ENCODE measurements around the gene PRDX5. TPM values are rescaled to one million over a fixed set of nuclear protein-coding genes. Genes with fewer than 3 reads are reported as not detected.

The PRDX5 gene
- polyA plus RNA-seq, 2 donors: 442 to 808 TPM

DNA sequence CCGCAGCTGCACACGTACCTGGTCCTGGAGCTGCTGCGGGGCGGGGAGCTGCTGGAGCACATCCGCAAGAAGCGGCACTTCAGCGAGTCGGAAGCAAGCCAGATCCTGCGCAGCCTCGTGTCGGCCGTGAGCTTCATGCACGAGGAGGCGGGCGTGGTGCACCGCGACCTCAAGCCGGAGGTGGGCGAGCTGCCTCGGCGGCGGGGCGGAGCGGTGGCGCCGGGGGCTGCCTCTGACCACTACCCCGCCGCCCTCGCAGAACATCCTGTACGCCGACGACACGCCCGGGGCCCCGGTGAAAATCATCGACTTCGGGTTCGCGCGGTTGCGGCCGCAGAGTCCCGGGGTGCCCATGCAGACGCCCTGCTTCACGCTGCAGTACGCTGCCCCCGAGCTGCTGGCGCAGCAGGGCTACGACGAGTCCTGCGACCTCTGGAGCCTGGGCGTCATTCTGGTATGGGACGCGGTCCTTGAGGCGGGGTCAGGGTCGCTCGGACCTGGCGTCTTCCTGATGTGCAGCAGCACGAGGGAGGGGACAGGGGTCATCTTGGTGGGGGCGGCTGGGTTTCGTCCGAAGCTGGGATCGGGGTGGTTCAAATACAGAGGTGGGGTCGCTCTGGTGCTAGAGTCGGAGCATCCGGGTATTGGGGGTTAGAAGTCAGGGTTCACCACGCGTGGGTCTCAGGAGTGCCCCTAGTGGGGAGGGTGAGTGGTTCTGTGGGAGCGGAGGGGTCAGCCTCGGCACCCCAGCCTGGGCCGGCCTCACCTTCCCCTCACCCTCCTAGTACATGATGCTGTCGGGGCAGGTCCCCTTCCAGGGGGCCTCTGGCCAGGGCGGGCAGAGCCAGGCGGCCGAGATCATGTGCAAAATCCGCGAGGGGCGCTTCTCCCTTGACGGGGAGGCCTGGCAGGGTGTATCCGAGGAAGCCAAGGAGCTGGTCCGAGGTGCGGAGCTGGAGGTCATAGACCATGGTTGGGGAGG is 51.8 kb downstream of the PRDX5 start:
- H3K36me3 ChIP-seq (ENCODE audit: control insufficient read depth in 2 of 2, insufficient read depth in 2 of 2, low read length in 1 of 2): peaks cover 6 to 27% of the 10 kb centered on the region in 2 donors
- 90 to 93% methylated on average over 82 of the region's 82 CpGs for WGBS, 2 donors
- H3K9me3 ChIP-seq (ENCODE audit: control insufficient read depth in 2 of 2, insufficient read depth in 1 of 2, low read depth in 1 of 2, low read length in 1 of 2): no peaks in the 10 kb centered on the region
- H3K27me3 ChIP-seq (ENCODE audit: control insufficient read depth in 1 of 2, insufficient read depth in 2 of 2, low read length in 2 of 2): no peaks in the 10 kb centered on the region
- H3K4me3 ChIP-seq (ENCODE audit: low read depth in 1 of 2, low read length in 2 of 2): no peak overlapping the region
- no peak overlapping the region for H3K27ac ChIP-seq (ENCODE audit: low read depth in 2 of 2, low read length in 1 of 2)
- no peaks in the 10 kb centered on the region for H3K4me1 ChIP-seq (ENCODE audit: control insufficient read depth in 2 of 2, insufficient read depth in 2 of 2, low read length in 1 of 2)

DNA sequence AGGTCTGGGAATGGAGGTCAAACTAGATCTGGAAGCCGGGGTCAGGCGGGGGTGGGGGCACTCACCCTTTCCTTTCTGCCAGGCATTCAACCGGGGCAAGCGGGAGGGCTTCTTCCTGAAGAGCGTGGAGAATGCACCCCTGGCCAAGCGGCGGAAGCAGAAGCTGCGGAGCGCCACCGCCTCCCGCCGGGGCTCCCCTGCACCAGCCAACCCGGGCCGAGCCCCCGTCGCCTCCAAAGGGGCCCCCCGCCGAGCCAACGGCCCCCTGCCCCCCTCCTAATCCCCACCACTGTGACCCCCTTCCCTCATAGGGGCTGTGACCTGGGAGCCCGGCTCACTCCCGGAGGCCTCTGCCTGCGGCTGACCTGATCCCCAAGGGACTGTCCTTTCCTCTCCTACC is 53.3 kb downstream of the PRDX5 start:
- H3K27ac ChIP-seq (ENCODE audit: low read depth in 2 of 2, low read length in 1 of 2): no peak overlapping the region
- no peaks in the 10 kb centered on the region for H3K4me1 ChIP-seq (ENCODE audit: control insufficient read depth in 2 of 2, insufficient read depth in 2 of 2, low read length in 1 of 2)
- WGBS, 2 donors: 88 to 92% methylated on average over 19 to 22 of the region's 22 CpGs
- H3K36me3 ChIP-seq (ENCODE audit: control insufficient read depth in 2 of 2, insufficient read depth in 2 of 2, low read length in 1 of 2): peaks cover 0 to 27% of the 10 kb centered on the region in 2 donors
- H3K27me3 ChIP-seq (ENCODE audit: control insufficient read depth in 1 of 2, insufficient read depth in 2 of 2, low read length in 2 of 2): no peaks in the 10 kb centered on the region
- H3K4me3 ChIP-seq (ENCODE audit: low read depth in 1 of 2, low read length in 2 of 2): no peak overlapping the region
- H3K9me3 ChIP-seq (ENCODE audit: control insufficient read depth in 2 of 2, insufficient read depth in 1 of 2, low read depth in 1 of 2, low read length in 1 of 2): no peaks in the 10 kb centered on the region

Other genes starting within 250 kb of the PRDX5 start
- gene MACROD1, start 152.0 kb upstream of the PRDX5 start, polyA plus RNA-seq: 10 to 100 TPM; 25.6 to 75.6 TPM
- 10 to 100 TPM; 60.0 to 69.4 TPM for gene STIP1, start 131.9 kb upstream of the PRDX5 start, polyA plus RNA-seq
- gene FERMT3, start 111.4 kb upstream of the PRDX5 start, polyA plus RNA-seq: 1 to 10 TPM; 4.4 to 5.8 TPM
- gene TRPT1, start 91.9 kb upstream of the PRDX5 start, polyA plus RNA-seq: 10 to 100 TPM; 44.9 to 61.1 TPM
- 10 to 100 TPM; 49.5 to 55.1 TPM for gene NUDT22, start 91.8 kb upstream of the PRDX5 start, polyA plus RNA-seq
- gene DNAJC4, start 87.6 kb upstream of the PRDX5 start, polyA plus RNA-seq: 10 to 100 TPM; 31.2 to 53.7 TPM
- gene VEGFB, start 83.5 kb upstream of the PRDX5 start, polyA plus RNA-seq: 10 to 100 TPM; 34.6 to 48.1 TPM
- 100 to 1,000 TPM; 119 to 202 TPM for gene FKBP2, start 77.0 kb upstream of the PRDX5 start, polyA plus RNA-seq
- 100 to 1,000 TPM; 211 to 349 TPM for gene PPP1R14B, start 71.2 kb upstream of the PRDX5 start, polyA plus RNA-seq
- gene PLCB3, start 66.6 kb upstream of the PRDX5 start, polyA plus RNA-seq: 10 to 100 TPM; 24.6 to 37.4 TPM
- 10 to 100 TPM; 57.4 to 64.8 TPM for gene BAD, start 33.5 kb upstream of the PRDX5 start, polyA plus RNA-seq
- 10 to 100 TPM; 18.6 to 22.7 TPM for gene GPR137, start 32.3 kb upstream of the PRDX5 start, polyA plus RNA-seq
- gene KCNK4, start 26.8 kb upstream of the PRDX5 start, polyA plus RNA-seq: not detected
- under 1 TPM; 0.37 to 0.39 TPM for gene CATSPERZ, start 17.8 kb upstream of the PRDX5 start, polyA plus RNA-seq
- 10 to 100 TPM; 63.7 to 85.4 TPM for gene ESRRA, start 12.6 kb upstream of the PRDX5 start, polyA plus RNA-seq
- gene TRMT112, start 562 bp upstream of the PRDX5 start, polyA plus RNA-seq: 100 to 1,000 TPM; 201 to 211 TPM
- 10 to 100 TPM; 11.2 to 33.3 TPM for gene CCDC88B, start 22.1 kb downstream of the PRDX5 start, polyA plus RNA-seq
- gene RPS6KA4, start 41.0 kb downstream of the PRDX5 start, polyA plus RNA-seq: 10 to 100 TPM; 28.5 to 31.2 TPM
- gene SLC22A11, start 237.8 kb downstream of the PRDX5 start, polyA plus RNA-seq: not detected